ENCODE measurements around the gene PSAPL1.

- TF ChIP-seq CTCF (IDR thresholded peaks at IDR 0.05; ENCODE audit: insufficient read depth, low read depth, low read length) (no peak), EZH2 (IDR thresholded peaks at IDR 0.05; ENCODE audit: insufficient read depth, low read length) (no peak)
These were observed 50.5 kb downstream of the PSAPL1 start for GRCh38 chr4:7384003-7384928.

All from astrocyte (in vitro differentiated cells and primary cell).